Esophagus muscularis mucosa (tissue), 4 donors: ENCODE measurements around the gene SFXN4. TPM values are rescaled to one million over a fixed set of nuclear protein-coding genes. Genes with fewer than 3 reads are reported as not detected.
A peak's percentile ranks its signal among the peaks of the same experiment; 100 is the strongest.

Experiments
- DNase-seq: peaks from one replicate; pipeline ENCODE4 v3.0.0-alpha.2; 2017; ENCODE audit errors: extremely low spot score
- H3K27ac ChIP-seq, 4 donors: fragments of 200-600 bp; sonication (generic); replicated peaks in 1 of 4; 1 replicate in 3 of 4; 2 replicates in 1 of 4; pipeline ENCODE4 v1.5.1; 2016 to 2019; ENCODE audit warnings: mild to moderate bottlenecking in 1 of 4
- H3K27me3 ChIP-seq, 4 donors: fragments of 200-600 bp; sonication (generic); one replicate each; pipeline versions ENCODE4 v1.5.1 to v1.6.0; 2016 to 2019
- H3K36me3 ChIP-seq, 4 donors: fragments of 200-600 bp; sonication (generic); one replicate each; pipeline ENCODE4 v1.5.1; 2016 to 2019
- H3K4me1 ChIP-seq, 4 donors: fragments of 200-600 bp; sonication (generic); one replicate each; pipeline ENCODE4 v1.5.1; 2016 to 2019
- H3K4me3 ChIP-seq, 4 donors: fragments of 200-600 bp; sonication (generic); 1 replicate in 2 of 4; 2 replicates in 2 of 4; pipeline ENCODE4 v1.5.1; 2016 to 2019; ENCODE audit warnings: mild to moderate bottlenecking in 4 of 4, moderate library complexity in 1 of 4
- H3K9me3 ChIP-seq, 4 donors: fragments of 200-600 bp; sonication (generic); 1 replicate in 3 of 4; 2 replicates in 1 of 4; pipeline ENCODE4 v1.5.1; 2016 to 2019
- CTCF ChIP-seq, 3 experiments: fragments of 200-600 bp in 2 of 3; fragments of 450-650 bp in 1 of 3; sonication (generic) in 2 of 3; IDR thresholded peaks; one replicate each; pipeline ENCODE4 v1.5.1; 2017 to 2019; ENCODE audit warnings: antibody characterized with exemption in 3 of 3, mild to moderate bottlenecking in 2 of 3, moderate library complexity in 1 of 3
- EP300 ChIP-seq: sonication (generic); formaldehyde crosslinking; IDR thresholded peaks from one replicate; pipeline ENCODE4 v1.6.1; 2017; ENCODE audit warnings: antibody characterized with exemption
- POLR2A ChIP-seq: fragments of 450-650 bp; IDR thresholded peaks from one replicate; pipeline ENCODE4 v1.6.1; 2017; ENCODE audit warnings: antibody characterized with exemption, moderate library complexity, mild to moderate bottlenecking, low read depth
- POLR2AphosphoS5 ChIP-seq, 2 donors: sonication (generic); formaldehyde crosslinking; IDR thresholded peaks; one replicate each; pipeline ENCODE4 v1.6.1; 2017; ENCODE audit warnings: antibody characterized with exemption in 2 of 2
- WGBS: methylation state at CpG from one replicate; pipeline ENCODE4 v1.1.5; 2018; 5-methylcytosine and 5-hydroxymethylcytosine counted together
- intact Hi-C: fragments of 100-400 bp; cut with DNase I; formaldehyde crosslinking; loops from one replicate; pipeline ENCODE4 v1.15.1; 2023
- total RNA-seq, 4 donors: library from RNA; depleted of rRNA; stranded (reverse); fragments of >200 nt; gene quantifications; one replicate each; pipeline versions ENCODE4 v1.1.0 to v1.2.1, GENCODE V29; 2016

SFXN4 gene
- total RNA-seq, 4 donors from 2014 or later: 14.1 to 39.9 (median 17.8) TPM

- DNase-seq: no peak
- WGBS: 82% methylated on average over 8 of the region's 8 CpGs
- Histone ChIP-seq H3K4me1 (peaks cover 12 to 29% (median 23%) of the 10 kb centered on the region in 4 donors), H3K36me3 (peaks cover 41 to 49% (median 43%) of the 10 kb centered on the region in 4 donors), H3K4me3 (no peak overlapping the region), H3K9me3 (no peaks in the 10 kb centered on the region), H3K27me3 (no peaks in the 10 kb centered on the region), H3K27ac (peak overlapping the region; percentile 88 to 93 (median 92))
- intact Hi-C loops: no loop called here
- TF ChIP-seq POLR2AphosphoS5 (IDR thresholded peaks at IDR 0.05) (no peak), EP300 (no peak), CTCF (IDR thresholded peaks at IDR 0.05) (no peak), POLR2A (no peak)
Observed at GRCh38 chr10:119167041-119167440, 1.5 kb upstream of the SFXN4 start.

DNA sequence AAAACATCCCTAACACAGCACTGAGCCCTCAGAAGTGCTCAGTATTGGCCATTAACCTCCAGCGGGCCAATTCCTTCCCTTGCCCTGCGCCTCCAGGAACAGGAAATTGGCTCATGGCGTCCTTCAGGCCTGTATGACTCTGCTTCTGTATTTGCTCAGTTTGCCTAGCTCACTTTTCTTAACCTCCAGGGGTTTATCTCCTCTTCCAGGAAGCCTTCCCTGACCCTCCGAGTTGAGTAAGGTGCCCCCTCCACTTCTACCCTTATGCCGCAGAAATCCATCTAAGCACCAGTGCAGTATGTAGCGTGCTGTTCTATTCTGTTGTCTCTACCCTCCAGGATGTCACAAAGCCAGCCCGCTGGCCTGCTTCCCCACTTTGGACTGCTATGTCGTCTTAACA, 1.1 kb upstream of the SFXN4 start:
- peaks cover 37 to 44% (median 40%) of the 10 kb centered on the region in 4 donors for H3K36me3 ChIP-seq
- whole genome bisulfite sequencing: 72% methylated on average over 8 of the region's 8 CpGs
- TF ChIP-seq CTCF (IDR thresholded peaks at IDR 0.05) (no peak), EP300 (no peak), POLR2AphosphoS5 (IDR thresholded peaks at IDR 0.05) (no peak), POLR2A (no peak)

DNA sequence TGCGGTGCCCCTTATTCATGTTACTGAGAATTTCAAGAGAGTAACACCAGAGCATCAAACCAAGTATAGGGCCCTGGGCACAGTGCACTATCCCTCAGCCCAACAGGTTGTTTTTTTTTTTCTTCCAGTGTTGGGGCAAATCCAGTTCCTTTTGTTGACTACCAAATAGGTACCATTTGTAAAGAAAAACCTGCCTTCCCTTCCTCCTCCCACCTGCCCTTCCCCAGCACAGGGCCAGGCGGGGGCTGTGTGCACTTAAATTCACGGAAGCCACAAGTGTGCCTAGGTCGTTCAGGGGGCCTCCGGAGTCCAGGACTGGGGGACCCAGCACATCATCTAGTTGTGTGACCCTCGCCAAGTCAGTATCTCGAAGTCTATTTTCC, 595 bp upstream of the SFXN4 start:
- H3K4me1 ChIP-seq: peaks cover 12 to 36% (median 30%) of the 10 kb centered on the region in 4 donors
- H3K4me3 ChIP-seq: peak overlapping the region; percentile 70 to 84 (median 78)
- H3K27me3 ChIP-seq: no peaks in the 10 kb centered on the region
- intact Hi-C loops: no loop called here
- no peak for DNase-seq
- TF ChIP-seq POLR2AphosphoS5 (IDR thresholded peaks at IDR 0.05) (no peak), CTCF (IDR thresholded peaks at IDR 0.05) (no peak), POLR2A (no peak), EP300 (no peak)
- peaks cover 32 to 39% (median 37%) of the 10 kb centered on the region in 4 donors for H3K36me3 ChIP-seq
- H3K27ac ChIP-seq: peak overlapping the region; percentile 88 to 93 (median 92)
- WGBS: 70% methylated on average over 7 of the region's 7 CpGs
- H3K9me3 ChIP-seq: no peaks in the 10 kb centered on the region

More for the DNA sequence above, 1.1 kb upstream of the SFXN4 start:
- Histone ChIP-seq H3K27me3 (no peaks in the 10 kb centered on the region), H3K27ac (peak overlapping the region; percentile 88 to 93 (median 92)), H3K4me1 (peaks cover 12 to 34% (median 28%) of the 10 kb centered on the region in 4 donors), H3K4me3 (no peak overlapping the region), H3K9me3 (no peaks in the 10 kb centered on the region)
- DNase-seq: no peak
- intact Hi-C loops: no loop called here

DNA sequence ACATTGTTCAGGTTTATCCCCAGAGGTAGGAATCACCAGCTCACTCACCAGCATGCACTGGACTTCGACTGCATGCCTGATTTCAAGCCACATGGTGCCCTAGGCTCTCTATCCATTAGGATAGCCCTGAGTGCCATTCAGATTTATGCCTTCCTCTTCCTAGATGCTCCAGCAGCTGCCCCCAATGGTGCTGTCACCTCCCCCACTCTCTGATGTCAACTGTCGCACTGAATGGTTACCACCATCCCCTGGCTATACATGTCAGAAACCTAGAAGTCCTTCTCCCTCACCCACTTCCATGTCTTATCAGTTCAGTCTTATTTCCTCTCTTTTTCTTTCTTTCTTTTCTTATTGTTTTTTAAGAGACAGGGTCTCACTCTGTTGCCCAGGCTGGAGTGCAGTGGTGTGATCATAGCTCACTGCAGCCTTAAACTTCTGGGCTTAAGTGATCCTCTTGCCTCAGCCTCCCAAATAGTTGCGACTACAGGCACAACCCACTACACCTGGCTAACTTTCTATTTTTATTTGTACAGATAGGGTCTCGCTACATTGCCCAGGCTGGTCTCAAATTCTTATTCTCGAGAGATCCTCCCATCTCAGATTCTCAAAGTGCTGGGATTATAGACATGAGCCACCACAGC, 2.9 kb downstream of the SFXN4 start:
- H3K4me3 ChIP-seq: no peak overlapping the region
- peaks cover 6 to 36% (median 30%) of the 10 kb centered on the region in 4 donors for H3K36me3 ChIP-seq
- peaks cover 12 to 36% (median 30%) of the 10 kb centered on the region in 4 donors for H3K4me1 ChIP-seq
- no peaks in the 10 kb centered on the region for H3K27me3 ChIP-seq
- no peaks in the 10 kb centered on the region for H3K9me3 ChIP-seq
- TF ChIP-seq POLR2AphosphoS5 (IDR thresholded peaks at IDR 0.05) (no peak), CTCF (IDR thresholded peaks at IDR 0.05) (no peak)
- intact Hi-C loops: no loop called here
- 93% methylated on average over 5 of the region's 5 CpGs for WGBS
- peak overlapping the region; percentile 22 to 48 (median 36) for H3K27ac ChIP-seq
- no peak for DNase-seq
